DOHH2 (cell line): ENCODE data around the gene SCN8A.
"Not testable (repeated sequence)": the region's sequence is repeated elsewhere in the genome, so short reads cannot be mapped to it uniquely, and the experiment has no call there.

Experiments
- CTCF ChIP-seq: fragments of 200-600 bp; sonication (generic); IDR thresholded peaks from one replicate; pipeline ENCODE4 v1.5.1; 2014; ENCODE audit warnings: antibody characterized with exemption, mild to moderate bottlenecking, low read depth, low read length; ENCODE audit not compliant: poor library complexity, severe bottlenecking
- EZH2phosphoT487 ChIP-seq: fragments of 200-600 bp; sonication (generic); IDR thresholded peaks from 2 replicates; pipeline ENCODE4 v1.6.1; 2017; ENCODE audit warnings: borderline replicate concordance, mild to moderate bottlenecking, antibody characterized with exemption, low read length, moderate library complexity, mixed read lengths

GRCh38 chr12:51831817-51832216 lies 240.8 kb downstream of the SCN8A start:
- not testable (repeated sequence) for TF ChIP-seq CTCF, EZH2phosphoT487
